ENCODE measurements around the gene CALM1.

DNA sequence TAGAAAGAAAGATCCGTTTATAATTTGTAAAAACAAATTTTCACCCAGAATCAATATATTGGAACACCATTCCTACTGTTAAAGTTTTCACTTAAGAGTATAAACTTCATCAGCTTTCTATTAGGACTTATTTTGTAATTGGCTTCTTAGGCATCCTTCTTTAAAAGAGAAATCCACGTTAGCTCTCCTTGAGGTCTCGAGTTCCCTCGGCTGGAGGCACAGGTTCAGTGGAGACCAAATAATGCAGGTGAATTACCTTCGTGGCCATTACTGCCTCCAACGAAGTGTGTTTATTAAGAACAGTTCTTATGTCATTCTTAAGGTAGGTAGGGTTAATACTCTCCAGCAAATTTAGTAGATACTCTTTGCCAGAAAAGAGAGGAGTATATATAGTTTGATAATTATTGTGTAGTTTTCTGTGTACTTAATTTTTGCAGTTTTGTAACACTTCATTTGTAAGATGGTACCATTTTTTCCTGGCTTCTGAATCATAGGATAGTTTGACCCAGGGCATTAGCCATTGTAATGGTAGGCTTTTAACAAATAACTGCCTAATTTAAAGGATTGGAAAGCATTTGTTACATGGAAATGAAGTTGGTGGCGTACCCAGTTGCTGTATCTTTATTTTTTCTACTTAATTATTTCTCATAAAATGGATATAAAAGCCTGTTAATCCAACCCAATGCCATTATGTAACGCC, 2.2 kb downstream of the CALM1 start:
- TF ChIP-seq, protein P1, sequence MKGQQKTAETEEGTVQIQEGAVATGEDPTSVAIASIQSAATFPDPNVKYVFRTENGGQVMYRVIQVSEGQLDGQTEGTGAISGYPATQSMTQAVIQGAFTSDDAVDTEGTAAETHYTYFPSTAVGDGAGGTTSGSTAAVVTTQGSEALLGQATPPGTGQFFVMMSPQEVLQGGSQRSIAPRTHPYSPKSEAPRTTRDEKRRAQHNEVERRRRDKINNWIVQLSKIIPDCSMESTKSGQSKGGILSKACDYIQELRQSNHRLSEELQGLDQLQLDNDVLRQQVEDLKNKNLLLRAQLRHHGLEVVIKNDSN (CRISPR knock-in tag; IDR thresholded peaks at IDR 0.05) = no peak
- TF ChIP-seq, protein P2, sequence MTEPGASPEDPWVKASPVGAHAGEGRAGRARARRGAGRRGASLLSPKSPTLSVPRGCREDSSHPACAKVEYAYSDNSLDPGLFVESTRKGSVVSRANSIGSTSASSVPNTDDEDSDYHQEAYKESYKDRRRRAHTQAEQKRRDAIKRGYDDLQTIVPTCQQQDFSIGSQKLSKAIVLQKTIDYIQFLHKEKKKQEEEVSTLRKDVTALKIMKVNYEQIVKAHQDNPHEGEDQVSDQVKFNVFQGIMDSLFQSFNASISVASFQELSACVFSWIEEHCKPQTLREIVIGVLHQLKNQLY (CRISPR knock-in tag; IDR thresholded peaks at IDR 0.05) = no peak
- no peak for TF ChIP-seq NFYB (CRISPR knock-in tag; conservative IDR thresholded peaks at IDR 0.05; ENCODE audit: low read depth)
- TF ChIP-seq CTCF (IDR thresholded peaks at IDR 0.05) = no peak
- TF ChIP-seq SP1 (CRISPR knock-in tag; conservative IDR thresholded peaks at IDR 0.05) = no peak
- TF ChIP-seq ZNF138 (CRISPR knock-in tag; conservative IDR thresholded peaks at IDR 0.05) = no peak
- no peak for TF ChIP-seq NR1H2 (CRISPR knock-in tag; IDR thresholded peaks at IDR 0.05)
- TF ChIP-seq CREM (CRISPR knock-in tag; IDR thresholded peaks at IDR 0.05) = no peak
- no peak for TF ChIP-seq FOXK1 (CRISPR knock-in tag; IDR thresholded peaks at IDR 0.05)
- TF ChIP-seq, protein P3, sequence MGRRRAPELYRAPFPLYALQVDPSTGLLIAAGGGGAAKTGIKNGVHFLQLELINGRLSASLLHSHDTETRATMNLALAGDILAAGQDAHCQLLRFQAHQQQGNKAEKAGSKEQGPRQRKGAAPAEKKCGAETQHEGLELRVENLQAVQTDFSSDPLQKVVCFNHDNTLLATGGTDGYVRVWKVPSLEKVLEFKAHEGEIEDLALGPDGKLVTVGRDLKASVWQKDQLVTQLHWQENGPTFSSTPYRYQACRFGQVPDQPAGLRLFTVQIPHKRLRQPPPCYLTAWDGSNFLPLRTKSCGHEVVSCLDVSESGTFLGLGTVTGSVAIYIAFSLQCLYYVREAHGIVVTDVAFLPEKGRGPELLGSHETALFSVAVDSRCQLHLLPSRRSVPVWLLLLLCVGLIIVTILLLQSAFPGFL (CRISPR knock-in tag; IDR thresholded peaks at IDR 0.05; ENCODE audit: borderline replicate concordance) = no peak
- no peak for TF ChIP-seq AR (CRISPR knock-in tag; IDR thresholded peaks at IDR 0.05)
- TF ChIP-seq E2F5 (CRISPR knock-in tag; IDR thresholded peaks at IDR 0.05) = no peak
- no peak for TF ChIP-seq STAT6 (CRISPR knock-in tag; conservative IDR thresholded peaks at IDR 0.05; ENCODE audit: low read depth)
- TF ChIP-seq, protein P4, sequence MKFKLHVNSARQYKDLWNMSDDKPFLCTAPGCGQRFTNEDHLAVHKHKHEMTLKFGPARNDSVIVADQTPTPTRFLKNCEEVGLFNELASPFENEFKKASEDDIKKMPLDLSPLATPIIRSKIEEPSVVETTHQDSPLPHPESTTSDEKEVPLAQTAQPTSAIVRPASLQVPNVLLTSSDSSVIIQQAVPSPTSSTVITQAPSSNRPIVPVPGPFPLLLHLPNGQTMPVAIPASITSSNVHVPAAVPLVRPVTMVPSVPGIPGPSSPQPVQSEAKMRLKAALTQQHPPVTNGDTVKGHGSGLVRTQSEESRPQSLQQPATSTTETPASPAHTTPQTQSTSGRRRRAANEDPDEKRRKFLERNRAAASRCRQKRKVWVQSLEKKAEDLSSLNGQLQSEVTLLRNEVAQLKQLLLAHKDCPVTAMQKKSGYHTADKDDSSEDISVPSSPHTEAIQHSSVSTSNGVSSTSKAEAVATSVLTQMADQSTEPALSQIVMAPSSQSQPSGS (CRISPR knock-in tag; IDR thresholded peaks at IDR 0.05; ENCODE audit: borderline replicate concordance, low read depth) = no peak
